Measurements from ENCODE around the gene ITPK1.
"Not testable (repeated sequence)": the region's sequence is repeated elsewhere in the genome, so short reads cannot be mapped to it uniquely, and the experiment has no call there.

ITPK1 gene

GRCh38 chr14:93082576-93083001 is 33.1 kb downstream of the ITPK1 start:
- DNase-seq, result no peak

DNA sequence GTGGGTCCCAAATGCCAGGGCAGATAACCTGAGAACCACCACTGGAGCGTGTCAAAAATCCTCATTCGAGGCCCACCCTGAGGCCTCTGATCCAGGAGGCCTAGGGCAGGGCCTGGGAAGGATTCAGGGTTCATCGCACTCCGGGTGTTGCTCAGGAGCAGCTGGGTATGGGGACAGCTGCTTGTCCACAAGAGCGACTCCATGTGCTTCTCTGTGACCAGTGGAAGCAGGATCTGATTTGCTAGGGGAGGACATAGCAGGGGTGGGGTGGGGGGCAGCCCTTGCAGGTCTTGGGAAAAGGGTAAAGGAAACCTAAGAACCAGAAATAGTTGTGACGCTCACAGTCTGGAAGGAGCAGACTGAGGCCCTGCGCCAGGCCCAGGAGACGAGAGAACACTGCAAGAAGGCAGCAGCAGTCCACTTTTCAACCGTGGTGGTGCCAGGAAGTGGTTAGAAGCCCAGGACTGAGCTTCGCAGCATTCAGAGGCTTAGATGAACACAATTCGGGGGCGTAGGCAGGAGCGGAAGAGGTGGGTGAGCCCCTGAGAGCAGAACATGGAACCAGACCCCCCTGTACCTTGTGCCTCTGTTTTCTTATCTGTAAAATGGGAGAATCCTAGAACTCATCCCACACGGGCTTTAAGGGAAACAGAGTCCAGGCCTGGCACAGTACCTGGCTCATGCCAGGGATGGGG is 33.7 kb downstream of the ITPK1 start:
- no peak for DNase-seq

- no peak for DNase-seq
Observed at GRCh38 chr14:93079865-93080403, 35.8 kb downstream of the ITPK1 start.

- no peak for DNase-seq
Observed at GRCh38 chr14:93079321-93079720, 36.4 kb downstream of the ITPK1 start.

DNA sequence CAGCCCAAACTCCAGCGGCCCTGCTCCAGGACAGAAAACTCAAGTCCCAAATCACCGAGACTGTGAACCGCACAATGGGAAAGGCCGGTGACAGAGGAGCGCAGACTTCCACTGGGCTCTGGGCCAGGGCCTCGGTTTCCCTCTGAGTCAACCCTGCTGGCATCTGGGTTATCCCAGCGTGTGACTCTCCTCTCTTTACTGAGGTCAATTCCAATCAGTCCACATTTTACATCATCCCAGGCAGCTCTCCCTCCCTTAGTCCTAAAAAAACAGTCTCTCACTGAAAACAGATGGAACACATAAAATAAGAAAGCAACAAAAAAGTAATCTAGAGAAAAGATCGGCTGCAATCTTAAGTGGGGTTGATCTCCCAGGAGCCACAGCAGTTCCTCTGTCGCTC is 36.9 kb downstream of the ITPK1 start:
- no peak for DNase-seq

DNA sequence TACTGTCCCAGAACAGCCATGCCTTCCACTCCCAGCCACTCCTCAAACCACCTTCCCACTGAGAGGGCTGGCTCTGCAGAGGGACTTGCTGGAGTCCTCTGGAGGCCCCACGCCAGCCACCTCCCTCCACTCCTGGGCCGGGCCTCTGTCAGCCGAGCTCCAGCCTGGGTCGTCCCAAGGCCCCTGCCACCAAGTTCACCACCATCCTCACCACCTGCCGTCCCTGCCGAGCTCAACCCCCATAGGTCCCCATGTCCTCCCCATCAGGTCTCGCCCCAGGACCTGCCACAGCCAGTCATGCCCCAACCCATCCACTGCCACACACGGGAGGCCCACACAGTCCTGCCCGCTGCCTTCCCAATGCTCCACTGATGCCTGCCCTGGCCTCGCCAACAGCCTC is 39.0 kb downstream of the ITPK1 start:
- DNase-seq, result no peak

- no peak for DNase-seq
Observed at GRCh38 chr14:93075891-93076290, 39.8 kb downstream of the ITPK1 start.

- peak; percentile 42 for DNase-seq
Observed at GRCh38 chr14:93073910-93074769, 41.6 kb downstream of the ITPK1 start.

DNA sequence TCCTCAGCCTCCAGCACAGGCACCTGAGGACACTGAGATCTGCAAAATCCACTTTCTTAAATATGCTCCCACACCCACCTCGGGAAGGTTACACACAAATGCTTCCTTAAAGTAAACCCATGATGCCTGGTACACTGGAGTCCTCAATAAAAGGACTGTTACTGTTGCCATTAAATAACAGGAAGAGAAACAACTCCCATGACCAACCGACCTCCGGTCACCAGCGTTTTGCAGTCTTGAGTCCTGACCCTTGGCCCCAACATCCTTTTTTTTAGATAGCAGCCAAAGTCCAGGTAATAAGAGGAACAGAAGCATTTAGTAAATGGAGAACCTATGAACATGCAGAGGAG is 42.4 kb downstream of the ITPK1 start:
- no peak for DNase-seq

GRCh38 chr14:93072659-93073357 is 42.9 kb downstream of the ITPK1 start:
- no peak for DNase-seq

- no peak for DNase-seq
Observed at GRCh38 chr14:93068711-93069110, 47.0 kb downstream of the ITPK1 start.

- no peak for DNase-seq
Observed at GRCh38 chr14:93067088-93067487, 48.6 kb downstream of the ITPK1 start.

- DNase-seq, result no peak
Observed at GRCh38 chr14:93065272-93065730, 50.4 kb downstream of the ITPK1 start.

GRCh38 chr14:93064411-93065271 is 51.1 kb downstream of the ITPK1 start:
- DNase-seq, result no peak

- no peak for DNase-seq
Observed at GRCh38 chr14:93063393-93063792, 52.3 kb downstream of the ITPK1 start.

GRCh38 chr14:93062890-93063289 is 52.8 kb downstream of the ITPK1 start:
- DNase-seq, result no peak

GRCh38 chr14:93062013-93062412 is 53.7 kb downstream of the ITPK1 start:
- DNase-seq, result not testable (repeated sequence)

- no peak for DNase-seq
Observed at GRCh38 chr14:93061380-93062012, 54.2 kb downstream of the ITPK1 start.

GRCh38 chr14:93060841-93061240 is 54.9 kb downstream of the ITPK1 start:
- DNase-seq, result no peak

GRCh38 chr14:93059917-93060545 is 55.7 kb downstream of the ITPK1 start:
- no peak for DNase-seq

GRCh38 chr14:93059260-93059659 is 56.5 kb downstream of the ITPK1 start:
- DNase-seq, result no peak
